NCI-H69 (cell line): ENCODE results near the gene MCM3AP.

Experiments
- DNase-seq: peaks from one replicate; lab custom pipeline; 2025; lab: John Stamatoyannopoulos, UW

Gene MCM3AP

GRCh38 chr21:46273341-46273740, 12.1 kb downstream of the MCM3AP start:
- no peak for DNase-seq

DNA sequence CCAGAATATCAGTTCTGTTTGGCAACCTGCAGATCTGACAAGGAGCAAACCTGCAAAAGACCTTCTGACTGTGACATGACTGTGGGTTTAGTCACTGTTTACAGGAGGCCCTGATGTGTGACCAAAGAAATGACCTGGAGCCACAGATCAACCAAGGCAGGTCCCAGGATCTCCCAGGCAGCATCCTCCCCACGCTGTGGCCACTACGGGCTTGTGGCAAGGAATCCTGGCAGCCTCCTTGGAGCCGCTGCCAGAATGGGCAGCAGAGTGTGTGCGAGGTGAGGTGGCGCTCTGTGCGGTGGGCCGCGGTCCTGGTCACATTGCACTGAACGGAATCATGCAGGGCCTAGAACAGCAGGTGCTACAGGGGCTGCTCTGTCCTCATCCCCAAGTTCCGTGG, 15.9 kb downstream of the MCM3AP start:
- no peak for DNase-seq

DNA sequence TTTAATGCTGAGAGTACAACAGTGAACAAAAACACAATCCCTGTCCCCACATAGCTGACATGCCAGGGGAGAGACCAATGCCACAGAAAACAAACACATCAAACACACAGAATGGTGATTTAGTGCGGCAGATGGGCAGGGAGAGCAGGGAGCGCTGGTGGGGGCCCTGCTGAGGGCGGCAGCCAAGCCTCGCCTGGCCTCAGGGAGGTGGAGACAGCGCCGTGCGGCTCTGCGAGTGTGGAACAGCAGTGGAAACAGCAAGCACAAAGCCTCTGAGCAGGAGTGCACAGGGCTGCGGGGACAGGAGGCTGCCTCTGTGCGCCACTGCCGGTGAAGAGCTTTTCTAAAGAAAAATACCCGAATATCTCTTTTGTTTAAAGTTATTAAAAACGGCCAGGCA, 17.0 kb downstream of the MCM3AP start:
- DNase-seq = no peak

DNA sequence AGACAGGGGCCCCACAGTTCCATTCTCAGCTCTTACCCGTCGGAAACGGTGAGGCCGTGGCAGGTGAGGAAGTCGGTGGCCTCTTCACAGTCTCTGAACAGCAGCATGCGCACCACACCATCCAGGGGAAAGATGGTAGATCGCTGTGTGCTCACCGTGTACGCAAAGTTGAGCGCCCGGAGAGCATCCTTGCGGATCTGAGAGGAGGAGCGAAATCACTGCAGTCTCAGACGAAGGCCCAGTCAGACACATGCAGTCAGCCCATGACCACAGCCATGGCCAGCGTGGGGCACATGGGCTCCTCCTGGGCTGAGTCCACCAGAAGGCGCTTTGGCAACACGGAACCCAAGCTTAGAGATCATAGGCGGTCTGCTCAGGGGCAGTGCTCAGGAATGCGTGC, 18.5 kb downstream of the MCM3AP start:
- no peak for DNase-seq

GRCh38 chr21:46265736-46266525, 19.5 kb downstream of the MCM3AP start:
- DNase-seq = no peak

- DNase-seq = no peak
Measured at GRCh38 chr21:46264690-46265144, 20.7 kb downstream of the MCM3AP start.

DNA sequence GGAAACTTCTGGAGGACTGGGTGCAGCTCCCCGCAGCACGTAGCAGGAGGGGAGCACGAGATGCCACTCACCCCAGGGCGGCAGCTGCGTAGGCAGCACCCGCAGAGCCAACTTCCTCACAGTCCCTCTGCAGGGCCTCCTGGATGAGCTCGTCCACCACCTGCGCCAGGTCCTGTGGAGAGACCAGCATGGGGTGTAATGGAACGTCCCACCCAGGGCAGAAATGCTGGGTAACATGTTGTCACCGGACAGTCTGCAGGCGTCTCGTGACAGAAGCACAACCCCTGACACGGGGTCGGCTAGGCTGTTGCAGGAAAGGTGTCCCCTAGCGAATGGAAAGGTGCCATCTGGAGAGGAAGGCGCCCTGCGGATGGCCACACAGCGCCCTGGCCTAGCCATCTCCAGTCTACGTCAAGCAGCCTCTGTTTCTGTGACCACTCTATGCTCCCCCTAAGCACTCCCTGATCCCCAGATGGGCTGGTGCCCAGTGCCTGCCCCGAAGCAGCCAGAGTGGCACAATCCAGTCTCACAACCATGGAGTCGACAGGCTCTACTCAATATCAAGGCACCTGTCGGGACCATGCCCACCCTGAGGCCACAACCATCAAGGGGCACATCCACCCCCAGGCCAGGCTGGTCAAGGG, 21.2 kb downstream of the MCM3AP start:
- no peak for DNase-seq

- DNase-seq = no peak
Measured at GRCh38 chr21:46256501-46256994, 28.9 kb downstream of the MCM3AP start.

- DNase-seq = no peak
Measured at GRCh38 chr21:46255758-46256337, 29.6 kb downstream of the MCM3AP start.

DNA sequence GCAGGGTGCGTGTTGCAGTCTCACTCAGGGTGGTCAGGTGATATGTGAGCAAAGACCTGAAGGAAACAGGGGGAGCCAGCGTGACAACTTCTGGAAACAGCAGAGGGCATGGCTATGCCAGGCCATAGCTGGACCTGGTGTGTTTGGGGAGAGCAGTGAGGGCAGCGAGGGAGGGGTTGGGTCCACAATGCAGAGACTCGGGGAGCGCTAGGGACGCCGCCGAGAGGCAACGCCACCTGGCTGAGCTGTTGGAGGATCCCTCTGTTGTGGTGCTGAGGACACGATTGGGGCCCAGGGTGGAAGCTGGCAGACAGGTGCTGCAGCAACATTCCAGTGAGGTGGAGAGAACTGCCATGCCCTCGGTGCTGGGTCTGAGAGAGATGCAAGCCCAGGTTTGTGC, 30.2 kb downstream of the MCM3AP start:
- no peak for DNase-seq

DNA sequence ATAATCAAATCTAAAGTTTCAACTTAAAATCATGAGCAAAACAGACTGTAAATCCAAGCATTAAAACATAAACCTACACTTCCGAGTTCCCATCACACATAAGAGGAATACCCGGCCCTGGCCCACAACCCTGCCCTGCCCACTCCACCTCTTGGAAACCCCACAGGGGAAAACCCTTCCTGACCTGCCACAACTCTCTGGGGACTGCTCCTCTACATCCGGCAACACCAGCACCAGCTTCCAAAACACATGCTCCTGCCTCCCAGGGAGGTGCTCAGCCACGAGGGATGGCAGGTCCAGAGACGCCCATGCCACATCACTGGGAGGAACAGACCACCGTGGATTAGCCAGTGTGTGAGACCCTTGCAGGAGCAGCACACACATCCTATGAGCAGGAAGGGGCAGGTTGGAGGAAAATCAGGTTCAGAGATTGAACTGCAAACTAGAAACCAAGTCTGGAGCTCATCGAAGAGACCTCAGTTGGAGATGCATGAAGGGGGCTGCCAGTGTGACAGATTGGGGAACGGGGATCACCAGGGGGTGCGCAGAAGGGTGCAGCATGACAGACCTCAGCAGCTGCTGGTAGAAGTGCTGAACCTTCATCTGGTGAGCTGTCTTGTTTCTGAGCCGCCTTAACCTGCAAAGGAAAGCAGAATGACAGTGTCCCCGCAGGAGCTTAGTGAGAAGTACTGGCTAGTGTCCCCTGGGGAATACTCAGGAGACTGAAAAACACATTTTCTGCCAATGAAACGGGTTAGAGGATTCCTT, 31.0 kb downstream of the MCM3AP start:
- no peak for DNase-seq

DNA sequence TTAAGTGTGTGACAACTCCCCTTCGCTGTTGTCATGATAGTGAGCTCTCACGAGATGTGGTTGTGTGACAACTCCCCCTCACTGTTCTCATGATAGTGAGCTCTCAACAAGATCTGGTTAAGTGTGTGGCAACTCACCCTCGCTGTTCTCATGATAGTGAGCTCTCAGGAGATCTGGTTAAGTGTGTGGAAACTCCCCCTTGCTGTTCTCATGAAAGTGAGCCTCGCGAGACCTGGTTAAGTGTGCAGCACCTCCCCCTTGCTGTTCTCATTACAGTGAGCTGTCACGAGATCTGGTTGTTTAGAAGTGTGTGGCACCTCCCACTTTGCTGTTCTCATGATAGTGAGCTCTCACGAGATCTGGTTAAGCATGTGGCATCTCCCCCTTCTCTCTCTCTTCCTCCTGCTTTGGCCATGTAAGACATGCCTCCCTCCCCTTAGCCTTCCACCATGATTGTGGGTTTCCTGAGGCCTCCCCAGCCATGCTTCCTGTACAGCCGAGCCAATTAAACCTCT, 31.7 kb downstream of the MCM3AP start:
- DNase-seq = no peak

DNA sequence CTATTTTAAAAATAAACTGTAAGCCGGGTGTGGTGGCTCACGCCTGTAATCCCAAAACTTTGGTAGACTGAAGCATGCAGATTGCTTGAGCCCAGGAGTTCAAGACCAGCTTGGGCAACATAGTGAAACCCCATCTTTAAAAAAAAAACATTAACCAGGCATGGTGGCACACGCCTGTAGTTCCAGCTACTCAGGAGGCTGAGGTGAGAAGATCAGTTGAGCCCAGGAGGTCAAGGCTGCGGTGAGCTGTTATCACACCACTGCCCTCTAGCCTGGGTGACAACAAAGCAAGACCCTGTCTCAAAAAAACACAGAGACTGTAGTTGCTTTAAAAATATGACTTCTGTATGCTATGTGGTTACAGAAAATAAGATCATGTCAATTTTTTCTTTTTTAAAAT, 32.6 kb downstream of the MCM3AP start:
- DNase-seq = no peak

DNA sequence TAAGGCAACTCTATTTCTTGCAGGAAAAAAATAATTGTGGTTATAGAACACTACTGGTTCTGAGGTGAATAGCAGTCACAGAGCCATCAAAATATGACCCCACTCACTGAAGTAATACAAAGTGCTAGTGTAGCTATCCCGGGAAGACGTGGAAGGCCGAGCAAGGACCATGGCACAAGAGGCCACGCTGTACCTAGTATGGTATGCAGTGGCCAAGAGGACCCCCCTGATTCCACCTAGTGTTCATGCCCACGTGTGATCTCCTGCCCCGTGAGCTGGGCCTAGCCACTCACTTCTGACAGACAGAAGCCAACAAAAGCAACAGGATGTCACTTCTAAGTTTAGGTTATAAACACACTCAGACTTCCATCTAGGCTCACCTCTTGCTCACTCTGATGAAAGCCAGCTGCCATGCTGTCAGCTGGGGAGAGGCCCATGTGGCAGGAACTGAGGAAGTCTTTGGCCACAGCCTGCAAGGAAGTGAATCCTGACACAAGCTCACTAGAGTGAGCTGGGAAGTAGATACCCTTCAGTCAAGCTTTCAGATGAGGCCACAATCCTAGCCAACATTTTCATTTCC, 35.2 kb downstream of the MCM3AP start:
- no peak for DNase-seq

DNA sequence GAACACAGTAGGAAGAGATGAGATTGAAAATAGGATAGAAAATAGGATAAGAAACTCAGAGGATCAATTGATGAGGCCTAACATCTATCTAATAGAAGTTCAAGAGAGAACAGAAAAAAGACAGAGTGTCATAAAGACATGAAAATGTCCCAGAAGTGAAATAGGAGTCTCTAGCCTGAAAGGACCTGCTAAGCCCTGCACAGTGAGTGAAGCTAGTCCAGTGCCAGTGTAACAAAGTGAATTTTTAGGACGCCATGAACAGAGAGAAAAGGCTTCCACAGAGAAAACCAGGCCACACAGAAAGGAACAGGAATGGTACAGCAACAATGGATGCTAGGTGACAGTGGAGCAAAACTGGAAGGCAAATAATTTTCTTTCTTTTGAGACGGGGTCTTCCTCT, 36.6 kb downstream of the MCM3AP start:
- no peak for DNase-seq

DNA sequence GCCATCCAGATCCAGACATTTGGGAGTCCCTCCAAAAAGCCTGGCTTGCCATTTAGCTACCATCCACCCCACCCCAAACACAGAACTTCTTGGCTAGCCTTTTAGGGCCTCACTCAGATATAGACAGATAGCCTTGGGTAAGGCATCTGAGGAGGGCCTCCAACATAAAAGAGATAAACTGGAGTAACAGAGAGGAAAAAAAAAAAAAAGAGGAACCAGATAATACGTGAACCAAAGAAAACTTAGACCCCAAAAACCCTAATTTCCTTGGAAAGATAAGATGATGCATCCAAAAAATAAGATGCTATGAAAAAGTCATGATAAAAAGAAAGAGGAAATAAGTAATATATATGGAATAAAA, 37.0 kb downstream of the MCM3AP start:
- no peak for DNase-seq

DNA sequence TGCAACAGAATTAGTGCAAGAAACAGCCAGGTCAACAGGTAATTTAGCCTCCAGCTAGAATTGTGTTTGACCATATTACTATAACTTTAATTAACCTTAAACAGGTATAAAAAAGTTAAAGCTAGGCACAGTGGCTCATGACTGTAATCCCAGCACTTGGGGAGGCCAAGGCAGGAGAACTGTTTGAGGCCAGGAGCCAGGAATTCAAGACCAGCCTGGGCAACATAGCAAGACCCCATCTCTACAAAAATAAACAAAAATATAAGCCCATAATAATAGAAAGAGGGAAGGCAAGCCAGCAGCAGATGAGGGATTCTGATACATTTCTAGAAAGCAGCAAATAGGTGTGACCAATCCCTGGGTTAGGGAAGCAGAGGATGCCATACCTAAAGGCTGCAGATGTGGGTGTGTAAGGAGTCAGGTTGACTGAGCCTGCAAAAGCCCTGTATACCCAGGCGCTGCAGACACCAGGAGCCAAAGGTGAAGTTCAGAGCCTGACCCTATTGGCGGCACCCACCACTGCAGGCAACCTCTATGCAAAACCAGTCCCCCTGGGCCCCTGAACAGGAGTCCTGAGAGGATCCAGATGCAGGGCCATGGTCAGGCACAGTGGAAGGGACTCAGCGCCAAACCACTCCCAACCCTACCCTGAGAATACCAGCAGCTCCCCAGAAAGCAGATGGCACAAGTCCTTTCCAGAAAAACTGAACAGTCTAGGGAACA, 37.6 kb downstream of the MCM3AP start:
- DNase-seq = no peak

DNA sequence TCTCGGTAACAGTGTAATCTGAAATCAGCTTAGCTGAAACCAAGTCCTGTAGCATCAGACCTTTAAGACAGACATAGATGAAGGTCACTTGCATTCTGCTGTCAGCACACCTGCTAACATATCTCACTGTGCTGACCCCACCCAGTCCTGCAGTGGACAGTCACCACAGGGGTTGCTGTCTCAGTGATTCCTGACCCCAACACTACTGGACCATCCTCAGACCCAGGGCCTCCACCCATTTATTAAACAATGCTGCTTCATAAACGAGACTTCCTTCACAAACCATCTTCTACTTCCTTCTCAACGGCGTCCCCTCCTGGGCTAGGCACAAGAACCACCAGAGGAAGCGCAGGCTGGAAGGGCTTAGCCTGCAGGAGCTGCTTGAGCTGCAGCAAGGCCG, 39.1 kb downstream of the MCM3AP start:
- no peak for DNase-seq

GRCh38 chr21:46245213-46245915, 40.0 kb downstream of the MCM3AP start:
- DNase-seq = no peak

- no peak for DNase-seq
Measured at GRCh38 chr21:46244602-46245001, 40.8 kb downstream of the MCM3AP start.

DNA sequence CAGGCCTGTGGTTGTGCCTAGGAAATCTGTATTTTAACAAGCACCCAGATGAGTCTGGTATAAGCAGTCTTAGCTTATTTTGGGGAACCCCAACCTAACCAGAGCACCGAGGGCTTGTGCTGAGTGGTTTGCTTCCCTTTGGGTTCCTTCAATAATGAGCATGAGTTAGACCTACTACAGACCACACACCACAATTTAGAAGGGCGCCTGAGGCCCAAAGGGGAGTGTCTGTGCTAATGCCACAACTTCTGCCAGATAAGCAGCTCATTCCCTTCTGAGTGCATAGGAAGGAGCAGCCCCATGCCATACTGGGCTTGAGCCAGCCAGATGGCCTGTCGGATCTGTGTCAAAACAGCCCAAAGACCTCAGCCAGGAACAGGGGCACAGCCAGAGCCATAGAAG, 41.5 kb downstream of the MCM3AP start:
- DNase-seq = no peak
